Hematopoietic multipotent progenitor cell treated with erythropoietin and hydrocortisone succinate and interleukin-3 and kit ligand, for 17 days (in vitro differentiated cells): ENCODE data around the gene TBC1D10B.
A peak's percentile ranks its signal among the peaks of the same experiment; 100 is the strongest.
"Not testable (repeated sequence)": the region's sequence is repeated elsewhere in the genome, so short reads cannot be mapped to it uniquely, and the experiment has no call there.

ENCODE experiments used
- DNase-seq: peaks from one replicate; pipeline ENCODE4 v3.0.0-alpha.2; 2015; ENCODE audit warnings: low spot score

The TBC1D10B gene

GRCh38 chr16:30397056-30397455 lies 26.8 kb upstream of the TBC1D10B start:
- no peak for DNase-seq

- not testable (repeated sequence) for DNase-seq
Observed at GRCh38 chr16:30396627-30397026, 26.3 kb upstream of the TBC1D10B start.

GRCh38 chr16:30395992-30396585 lies 25.8 kb upstream of the TBC1D10B start:
- DNase-seq: no peak

GRCh38 chr16:30395155-30395991 lies 25.1 kb upstream of the TBC1D10B start, which contains the start of gene ZNF48:
Gene ZNF48 (plus strand): TSS chr16:30395420. CDS start chr16:30395795, 375 bp downstream.
- DNase-seq: peak; percentile 62

GRCh38 chr16:30394592-30395154 lies 24.4 kb upstream of the TBC1D10B start:
- no peak for DNase-seq

GRCh38 chr16:30383521-30383920 lies 13.2 kb upstream of the TBC1D10B start:
- no peak for DNase-seq

GRCh38 chr16:30382111-30382881 lies 12.0 kb upstream of the TBC1D10B start, which contains the start of gene SEPTIN1:
Gene SEPTIN1 (minus strand): TSS chr16:30382561. CDS start chr16:30382542, 19 bp downstream.
- no peak for DNase-seq

GRCh38 chr16:30381291-30382041 lies 11.2 kb upstream of the TBC1D10B start:
- no peak for DNase-seq

- DNase-seq: no peak
Observed at GRCh38 chr16:30380803-30381208, 10.5 kb upstream of the TBC1D10B start.

GRCh38 chr16:30380072-30380802 lies 9.9 kb upstream of the TBC1D10B start:
- DNase-seq: no peak

- no peak for DNase-seq
Observed at GRCh38 chr16:30379158-30379783, 9.0 kb upstream of the TBC1D10B start.

GRCh38 chr16:30378236-30379157 lies 8.2 kb upstream of the TBC1D10B start:
- DNase-seq: peak; percentile 98

GRCh38 chr16:30377812-30378235 lies 7.5 kb upstream of the TBC1D10B start:
- DNase-seq: peak; percentile 93

- no peak for DNase-seq
Observed at GRCh38 chr16:30377050-30377811, 6.9 kb upstream of the TBC1D10B start.

GRCh38 chr16:30376461-30376902 lies 6.2 kb upstream of the TBC1D10B start:
- no peak for DNase-seq

- DNase-seq: no peak
Observed at GRCh38 chr16:30375864-30376263, 5.6 kb upstream of the TBC1D10B start.

GRCh38 chr16:30374538-30374937 lies 4.2 kb upstream of the TBC1D10B start, which contains the start of gene MYL11:
Gene MYL11 (plus strand): TSS chr16:30374802. CDS start chr16:30374858, 56 bp downstream.
- no peak for DNase-seq

- no peak for DNase-seq
Observed at GRCh38 chr16:30372725-30373124, 2.4 kb upstream of the TBC1D10B start.
